ENCODE data around the gene PNPO. TPM values are rescaled to one million over a fixed set of nuclear protein-coding genes. Genes with fewer than 3 reads are reported as not detected.

The PNPO gene
- total RNA-seq = 42.1 and 51.9 TPM in 2 replicates

GRCh38 chr17:47941246-47942095 lies at the start of gene PNPO:
TSS of gene PNPO (plus strand) at chr17:47941571. CDS start at chr17:47941676, 105 bp downstream.

GRCh38 chr17:47895856-47896671 lies 45.3 kb upstream of the PNPO start, which contains the start of gene SP2:
TSS of gene SP2 (plus strand) at chr17:47896236. CDS start at chr17:47896287, 51 bp downstream.

GRCh38 chr17:47957591-47958490 lies 16.5 kb downstream of the PNPO start, which contains the start of gene PRR15L:
TSS of gene PRR15L (minus strand) at chr17:47957883. CDS start at chr17:47953234, 4,649 bp downstream.

GRCh38 chr17:47970725-47971499 lies 29.5 kb downstream of the PNPO start, which contains the start of gene CDK5RAP3:
TSS of gene CDK5RAP3 (plus strand) at chr17:47971113. CDS start at chr17:47971147, 34 bp downstream.

Other genes starting within 250 kb of the PNPO start
- 15.4 and 17.6 TPM in 2 replicates for gene TBKBP1, start 247.4 kb upstream of the PNPO start, total RNA-seq
- gene TBX21, start 208.3 kb upstream of the PNPO start, total RNA-seq = not detected in 2 replicates
- gene OSBPL7, start 119.8 kb upstream of the PNPO start, total RNA-seq = 15.4 and 17.3 TPM in 2 replicates
- 30.5 and 52.3 TPM in 2 replicates for gene MRPL10, start 110.0 kb upstream of the PNPO start, total RNA-seq
- 0.29 TPM in 1 of 2 replicates, not detected in the other for gene LRRC46, start 109.9 kb upstream of the PNPO start, total RNA-seq
- 27.4 and 41.5 TPM in 2 replicates for gene SCRN2, start 100.3 kb upstream of the PNPO start, total RNA-seq
- 0.33 and 1.2 TPM in 2 replicates for gene SP6, start 90.4 kb upstream of the PNPO start, total RNA-seq
- 2.9 and 3.3 TPM in 2 replicates for gene SP2, start 45.3 kb upstream of the PNPO start, total RNA-seq
- gene PRR15L, start 16.3 kb downstream of the PNPO start, total RNA-seq = not detected in 2 replicates
- 27.9 and 41.8 TPM in 2 replicates for gene CDK5RAP3, start 29.5 kb downstream of the PNPO start, total RNA-seq
- 6.4 and 6.5 TPM in 2 replicates for gene COPZ2, start 96.2 kb downstream of the PNPO start, total RNA-seq
- 137 and 143 TPM in 2 replicates for gene NFE2L1, start 106.8 kb downstream of the PNPO start, total RNA-seq
- 45.4 and 50.8 TPM in 2 replicates for gene CBX1, start 159.9 kb downstream of the PNPO start, total RNA-seq
- 14.7 and 17.0 TPM in 2 replicates for gene SNX11, start 166.2 kb downstream of the PNPO start, total RNA-seq

Data from vein endothelial cell (primary cell).